Measurements from ENCODE around the gene KRTAP10-6.

- TF ChIP-seq EZH2phosphoT487 (IDR thresholded peaks at IDR 0.05; ENCODE audit: borderline replicate concordance, low read depth, low read length) (no peak), CTCF (conservative IDR thresholded peaks at IDR 0.05; ENCODE audit: low read length) (no peak)
Measured at GRCh38 chr21:44579833-44580144, 12.5 kb downstream of the KRTAP10-6 start.

All from OCI-LY7 (cell line).